HL-60 (cell line): ENCODE measurements around the gene PEG3.

Experiments used
- DNase-seq, 2 experiments: peaks; one replicate each; pipeline ENCODE4 v3.0.0-alpha.2; 2010 to 2020; ENCODE audit warnings: low read depth in 1 of 2, low spot score in 1 of 2
- H3K27ac ChIP-seq: fragments of 250-450 bp; sonication (Bioruptor Pico); replicated peaks from 2 replicates; pipeline ENCODE4 v1.5.1; 2020; ENCODE audit warnings: mild to moderate bottlenecking, moderate library complexity
- H3K27me3 ChIP-seq: fragments of 250-450 bp; sonication (Bioruptor Pico); 2 replicates; pipeline ENCODE4 v1.5.1; 2021; ENCODE audit warnings: mild to moderate bottlenecking, moderate library complexity; ENCODE audit not compliant: insufficient read depth, poor library complexity, severe bottlenecking
- H3K4me3 ChIP-seq: replicated peaks from 2 replicates; pipeline ENCODE4 v1.5.1; 2011; ENCODE audit warnings: mild to moderate bottlenecking, control low read depth, low read length; ENCODE audit not compliant: insufficient read depth
- GABPA ChIP-seq: IDR thresholded peaks from 2 replicates; pipeline ENCODE4 v1.6.1; 2012; ENCODE audit warnings: low read depth
- POLR2AphosphoS5 ChIP-seq: IDR thresholded peaks from 2 replicates; pipeline ENCODE4 v1.6.1; 2012; ENCODE audit warnings: low read depth
- SPI1 ChIP-seq: IDR thresholded peaks from 2 replicates; pipeline ENCODE4 v1.6.1; 2012; ENCODE audit warnings: low read depth, mild to moderate bottlenecking, borderline replicate concordance
- TF ChIP-seq, protein P1 (sequence below): IDR thresholded peaks from 2 replicates; pipeline ENCODE4 v1.6.1; 2012; ENCODE audit warnings: low read depth; ENCODE audit not compliant: insufficient replicate concordance
- TF ChIP-seq, protein P2 (sequence below): IDR thresholded peaks from one replicate; pipeline ENCODE4 v1.5.1; 2011; ENCODE audit warnings: low read length, control low read depth, inconsistent platforms; ENCODE audit not compliant: insufficient read depth

PEG3 gene

DNA sequence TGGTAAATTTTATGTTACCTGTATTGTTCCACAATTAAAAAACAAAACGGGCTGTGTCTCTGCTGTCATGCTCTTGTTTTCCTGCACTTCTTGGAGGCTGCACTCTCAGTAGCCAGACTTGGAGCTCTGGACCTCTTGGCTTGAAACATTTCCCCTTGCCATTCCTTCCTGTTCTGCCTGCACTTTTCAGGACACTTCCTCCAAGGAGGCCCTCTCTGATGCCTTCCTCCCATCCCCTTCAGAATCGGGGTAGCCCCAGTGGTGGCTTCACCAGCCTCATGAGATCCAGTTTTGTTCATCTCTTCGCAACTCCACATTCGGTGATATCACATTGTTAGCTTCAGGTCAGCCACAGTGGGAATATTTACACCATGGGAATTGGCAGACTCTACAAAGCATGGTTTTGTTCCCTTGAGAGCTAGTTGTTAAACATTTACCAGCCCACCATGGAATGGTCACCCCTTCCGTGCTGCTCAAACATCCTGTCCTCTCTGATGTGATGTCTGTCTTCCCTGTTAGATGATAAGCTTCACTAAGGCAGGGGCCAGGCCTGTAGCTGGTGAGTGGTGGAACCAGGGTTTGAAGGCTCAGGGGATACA lies 40.2 kb upstream of the PEG3 start:
- no peak for TF ChIP-seq SPI1
- TF ChIP-seq GABPA, result no peak
- TF ChIP-seq POLR2AphosphoS5, result no peak
- TF ChIP-seq, protein P1, sequence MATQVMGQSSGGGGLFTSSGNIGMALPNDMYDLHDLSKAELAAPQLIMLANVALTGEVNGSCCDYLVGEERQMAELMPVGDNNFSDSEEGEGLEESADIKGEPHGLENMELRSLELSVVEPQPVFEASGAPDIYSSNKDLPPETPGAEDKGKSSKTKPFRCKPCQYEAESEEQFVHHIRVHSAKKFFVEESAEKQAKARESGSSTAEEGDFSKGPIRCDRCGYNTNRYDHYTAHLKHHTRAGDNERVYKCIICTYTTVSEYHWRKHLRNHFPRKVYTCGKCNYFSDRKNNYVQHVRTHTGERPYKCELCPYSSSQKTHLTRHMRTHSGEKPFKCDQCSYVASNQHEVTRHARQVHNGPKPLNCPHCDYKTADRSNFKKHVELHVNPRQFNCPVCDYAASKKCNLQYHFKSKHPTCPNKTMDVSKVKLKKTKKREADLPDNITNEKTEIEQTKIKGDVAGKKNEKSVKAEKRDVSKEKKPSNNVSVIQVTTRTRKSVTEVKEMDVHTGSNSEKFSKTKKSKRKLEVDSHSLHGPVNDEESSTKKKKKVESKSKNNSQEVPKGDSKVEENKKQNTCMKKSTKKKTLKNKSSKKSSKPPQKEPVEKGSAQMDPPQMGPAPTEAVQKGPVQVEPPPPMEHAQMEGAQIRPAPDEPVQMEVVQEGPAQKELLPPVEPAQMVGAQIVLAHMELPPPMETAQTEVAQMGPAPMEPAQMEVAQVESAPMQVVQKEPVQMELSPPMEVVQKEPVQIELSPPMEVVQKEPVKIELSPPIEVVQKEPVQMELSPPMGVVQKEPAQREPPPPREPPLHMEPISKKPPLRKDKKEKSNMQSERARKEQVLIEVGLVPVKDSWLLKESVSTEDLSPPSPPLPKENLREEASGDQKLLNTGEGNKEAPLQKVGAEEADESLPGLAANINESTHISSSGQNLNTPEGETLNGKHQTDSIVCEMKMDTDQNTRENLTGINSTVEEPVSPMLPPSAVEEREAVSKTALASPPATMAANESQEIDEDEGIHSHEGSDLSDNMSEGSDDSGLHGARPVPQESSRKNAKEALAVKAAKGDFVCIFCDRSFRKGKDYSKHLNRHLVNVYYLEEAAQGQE, result no peak
- TF ChIP-seq, protein P2, sequence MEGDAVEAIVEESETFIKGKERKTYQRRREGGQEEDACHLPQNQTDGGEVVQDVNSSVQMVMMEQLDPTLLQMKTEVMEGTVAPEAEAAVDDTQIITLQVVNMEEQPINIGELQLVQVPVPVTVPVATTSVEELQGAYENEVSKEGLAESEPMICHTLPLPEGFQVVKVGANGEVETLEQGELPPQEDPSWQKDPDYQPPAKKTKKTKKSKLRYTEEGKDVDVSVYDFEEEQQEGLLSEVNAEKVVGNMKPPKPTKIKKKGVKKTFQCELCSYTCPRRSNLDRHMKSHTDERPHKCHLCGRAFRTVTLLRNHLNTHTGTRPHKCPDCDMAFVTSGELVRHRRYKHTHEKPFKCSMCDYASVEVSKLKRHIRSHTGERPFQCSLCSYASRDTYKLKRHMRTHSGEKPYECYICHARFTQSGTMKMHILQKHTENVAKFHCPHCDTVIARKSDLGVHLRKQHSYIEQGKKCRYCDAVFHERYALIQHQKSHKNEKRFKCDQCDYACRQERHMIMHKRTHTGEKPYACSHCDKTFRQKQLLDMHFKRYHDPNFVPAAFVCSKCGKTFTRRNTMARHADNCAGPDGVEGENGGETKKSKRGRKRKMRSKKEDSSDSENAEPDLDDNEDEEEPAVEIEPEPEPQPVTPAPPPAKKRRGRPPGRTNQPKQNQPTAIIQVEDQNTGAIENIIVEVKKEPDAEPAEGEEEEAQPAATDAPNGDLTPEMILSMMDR, result no peak
- Histone ChIP-seq H3K27ac (no peak overlapping the region), H3K4me3 (no peak overlapping the region)

DNA sequence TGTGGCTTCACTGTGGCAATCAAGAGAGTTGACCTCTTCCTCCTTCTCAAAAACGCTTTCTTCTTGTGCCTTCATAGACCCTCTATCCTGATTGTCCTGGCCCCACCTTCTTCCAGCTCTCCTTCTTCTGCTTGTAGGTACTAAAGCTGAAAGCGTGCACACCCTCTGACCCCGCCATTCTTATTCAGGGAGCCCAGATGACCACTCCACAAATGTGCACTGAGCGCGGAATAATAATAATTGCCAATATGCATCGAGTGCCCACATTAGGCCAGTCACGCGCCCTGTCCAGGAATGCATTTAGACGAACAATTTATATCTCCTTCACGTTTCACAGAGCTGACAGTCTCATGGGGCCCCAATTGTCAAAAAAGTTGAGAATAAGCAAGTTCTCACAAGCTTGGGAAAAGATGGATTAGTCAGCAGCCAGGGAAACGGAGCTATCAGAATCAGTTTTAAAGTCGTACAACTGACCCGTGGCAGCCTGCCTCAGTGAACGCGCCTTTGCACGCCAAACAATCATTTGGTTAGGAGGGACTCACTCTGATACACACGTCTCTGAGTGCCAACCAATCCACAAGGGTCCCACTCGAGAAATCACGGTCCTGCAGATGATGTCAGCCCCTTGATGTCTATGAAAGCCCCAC lies 36.7 kb upstream of the PEG3 start:
- TF ChIP-seq GABPA (no peak), SPI1 (no peak), POLR2AphosphoS5 (no peak)
- TF ChIP-seq, protein P1, result no peak
- TF ChIP-seq, protein P2, result no peak
- no peaks in the 10 kb centered on the region for H3K27me3 ChIP-seq
- no peak for DNase-seq

More for the DNA sequence above, 40.2 kb upstream of the PEG3 start:
- H3K27me3 ChIP-seq, result no peaks in the 10 kb centered on the region
- DNase-seq, result no peak

DNA sequence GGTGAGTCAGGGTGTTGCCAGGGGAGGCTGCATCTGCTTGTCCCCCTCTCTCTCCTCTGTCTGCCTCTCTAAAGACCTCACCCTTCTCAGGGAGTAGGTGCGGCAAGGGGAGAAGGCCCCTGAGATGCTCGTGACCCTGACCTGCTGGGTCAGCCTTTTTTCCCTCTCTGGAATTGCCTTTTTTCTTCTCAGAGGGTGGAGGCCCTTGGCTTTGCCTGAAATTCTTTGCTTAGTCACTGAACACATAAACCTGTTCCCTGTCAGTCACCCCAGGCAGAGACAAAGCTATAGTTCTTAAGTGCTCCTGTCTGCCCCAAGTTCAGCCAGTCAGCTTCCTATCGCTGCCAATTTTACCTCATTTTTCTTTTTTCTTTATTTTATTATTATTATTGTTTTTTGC lies 35.2 kb upstream of the PEG3 start:
- TF ChIP-seq GABPA, result no peak
- TF ChIP-seq, protein P2, result no peak
- TF ChIP-seq SPI1, result no peak
- TF ChIP-seq, protein P1, result no peak
- TF ChIP-seq POLR2AphosphoS5, result no peak
- Histone ChIP-seq H3K4me3 (no peak overlapping the region), H3K27ac (no peak overlapping the region), H3K27me3 (no peaks in the 10 kb centered on the region)
- DNase-seq, result no peak

More for the DNA sequence above, 36.7 kb upstream of the PEG3 start:
- no peak overlapping the region for H3K27ac ChIP-seq
- no peak overlapping the region for H3K4me3 ChIP-seq
